MM.1S (cell line): ENCODE results near the gene ANKLE2.

ENCODE experiments used
- DNase-seq: peaks from one replicate; pipeline ENCODE4 v3.0.0-alpha.2; 2015
- H2AFZ ChIP-seq: fragments of 300-600 bp; sonication (generic); 2 replicates; pipeline ENCODE4 v1.6.0; 2016; ENCODE audit warnings: antibody characterized with exemption, low read length
- H3F3A ChIP-seq: fragments of 300-600 bp; sonication (generic); 2 replicates; pipeline ENCODE4 v1.6.1; 2016; ENCODE audit warnings: mild to moderate bottlenecking, antibody characterized with exemption, low read length, moderate library complexity, mixed read lengths; ENCODE audit not compliant: insufficient read depth
- H3K27ac ChIP-seq: fragments of 300-600 bp; sonication (generic); 2 replicates; pipeline ENCODE4 v1.5.1; 2016; ENCODE audit warnings: mild to moderate bottlenecking, low read length
- H3K27me3 ChIP-seq: fragments of 300-600 bp; sonication (generic); replicated peaks from 2 replicates; pipeline ENCODE4 v1.6.0; 2016; ENCODE audit warnings: low read length; ENCODE audit not compliant: insufficient read depth
- H3K36me3 ChIP-seq: fragments of 300-600 bp; sonication (generic); replicated peaks from 2 replicates; pipeline ENCODE4 v1.6.1; 2016; ENCODE audit warnings: mild to moderate bottlenecking, low read length, mixed read lengths; ENCODE audit not compliant: insufficient read depth
- H3K4me1 ChIP-seq: fragments of 300-600 bp; sonication (generic); 2 replicates; pipeline ENCODE4 v1.6.1; 2016; ENCODE audit warnings: low read length, mixed read lengths
- H3K4me2 ChIP-seq: fragments of 300-600 bp; sonication (generic); 2 replicates; pipeline ENCODE4 v1.6.0; 2016; ENCODE audit warnings: low read depth, low read length
- H3K4me3 ChIP-seq: fragments of 300-600 bp; sonication (generic); 2 replicates; pipeline ENCODE4 v1.5.1; 2016; ENCODE audit warnings: low read length, mixed read lengths
- H3K79me2 ChIP-seq: fragments of 300-600 bp; sonication (generic); 2 replicates; pipeline ENCODE4 v1.6.1; 2016; ENCODE audit warnings: mixed run types, low read length, mixed read lengths
- H3K9ac ChIP-seq: fragments of 300-600 bp; sonication (generic); 2 replicates; pipeline ENCODE4 v1.6.1; 2016; ENCODE audit warnings: low read length, mixed read lengths
- H3K9me2 ChIP-seq: fragments of 300-600 bp; sonication (generic); replicated peaks from 2 replicates; pipeline ENCODE4 v1.6.1; 2016; ENCODE audit warnings: mild to moderate bottlenecking, low read length, mixed read lengths; ENCODE audit not compliant: insufficient read depth
- H3K9me3 ChIP-seq: fragments of 300-600 bp; sonication (generic); replicated peaks from 2 replicates; pipeline ENCODE4 v1.6.1; 2016; ENCODE audit warnings: mild to moderate bottlenecking, low read length, mixed read lengths; ENCODE audit not compliant: insufficient read depth
- H4K20me1 ChIP-seq: fragments of 300-600 bp; sonication (generic); 2 replicates; pipeline ENCODE4 v1.6.1; 2016; ENCODE audit warnings: mild to moderate bottlenecking, low read length, moderate library complexity, mixed read lengths; ENCODE audit not compliant: insufficient read depth
- EZH2 ChIP-seq: fragments of 300-600 bp; sonication (generic); optimal IDR thresholded peaks from 2 replicates; pipeline ENCODE3; 2017; ENCODE audit warnings: low read depth, mild to moderate bottlenecking, antibody characterized with exemption, low read length, mixed read lengths
- EZH2phosphoT487 ChIP-seq: fragments of 300-600 bp; sonication (generic); IDR thresholded peaks from 2 replicates; pipeline ENCODE4 v1.6.1; 2018; ENCODE audit warnings: antibody characterized with exemption, low read length
- TF ChIP-seq, protein P1 (sequence below): fragments of 300-600 bp; sonication (generic); IDR thresholded peaks from 2 replicates; pipeline ENCODE4 v1.5.1; 2016; ENCODE audit warnings: antibody characterized with exemption, low read length, mixed read lengths

ANKLE2 gene

DNA sequence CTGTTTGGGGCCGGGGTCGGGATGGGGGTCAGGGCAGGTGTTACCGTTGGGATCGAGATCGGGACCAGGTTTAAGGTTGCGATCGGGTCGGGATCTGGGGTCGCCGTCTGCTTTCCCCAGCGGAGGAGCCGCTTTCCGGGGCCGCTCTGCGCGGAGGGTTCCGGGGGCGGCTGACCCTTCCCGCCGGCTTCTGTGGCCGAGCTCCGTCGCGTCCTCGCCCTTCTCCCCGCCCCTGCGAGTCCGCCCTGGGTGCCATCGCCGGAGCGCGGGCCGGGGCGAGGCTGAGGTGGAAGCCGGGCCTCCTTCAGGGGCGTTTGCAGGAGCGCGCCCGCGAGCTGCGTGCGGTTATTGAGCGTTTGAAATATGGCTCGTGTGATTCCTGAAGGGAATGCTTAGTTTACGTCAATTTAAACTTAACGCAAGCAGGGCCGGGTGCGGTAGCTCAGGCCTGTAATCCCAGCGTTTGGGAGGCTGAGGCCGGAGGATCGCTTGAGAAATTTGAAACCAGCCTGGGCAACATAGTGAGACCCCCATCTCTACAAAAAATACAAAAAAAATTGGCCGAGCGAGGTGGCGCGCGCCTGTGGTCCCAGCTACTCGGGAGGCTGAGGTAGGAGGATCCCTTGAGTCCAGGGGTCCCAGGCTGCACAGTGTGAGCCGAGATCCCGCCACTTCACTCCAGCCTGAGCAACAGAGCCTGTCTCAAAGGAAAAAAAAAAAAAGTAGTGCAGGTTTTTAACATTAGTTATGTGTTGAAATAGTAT is 50.4 kb downstream of the ANKLE2 start:
- Histone ChIP-seq H3K36me3 (no peaks in the 10 kb centered on the region; the same call in 1 of the 2 replicates), H3K4me3 (peak overlapping the region; percentile 75), H3F3A (no peaks in the 10 kb centered on the region), H4K20me1 (no peaks in the 10 kb centered on the region), H3K9ac (peak overlapping the region; percentile 70), H2AFZ (no peak overlapping the region), H3K4me1 (no peaks in the 10 kb centered on the region), H3K27me3 (no peaks in the 10 kb centered on the region), H3K79me2 (peaks cover 35% of the 10 kb centered on the region), H3K27ac (no peak overlapping the region), H3K4me2 (peak overlapping the region; percentile 43; the same call in 1 of the 2 replicates), H3K9me3 (no peaks in the 10 kb centered on the region), H3K9me2 (no peaks in the 10 kb centered on the region)
- DNase-seq: no peak
- TF ChIP-seq, protein P1, sequence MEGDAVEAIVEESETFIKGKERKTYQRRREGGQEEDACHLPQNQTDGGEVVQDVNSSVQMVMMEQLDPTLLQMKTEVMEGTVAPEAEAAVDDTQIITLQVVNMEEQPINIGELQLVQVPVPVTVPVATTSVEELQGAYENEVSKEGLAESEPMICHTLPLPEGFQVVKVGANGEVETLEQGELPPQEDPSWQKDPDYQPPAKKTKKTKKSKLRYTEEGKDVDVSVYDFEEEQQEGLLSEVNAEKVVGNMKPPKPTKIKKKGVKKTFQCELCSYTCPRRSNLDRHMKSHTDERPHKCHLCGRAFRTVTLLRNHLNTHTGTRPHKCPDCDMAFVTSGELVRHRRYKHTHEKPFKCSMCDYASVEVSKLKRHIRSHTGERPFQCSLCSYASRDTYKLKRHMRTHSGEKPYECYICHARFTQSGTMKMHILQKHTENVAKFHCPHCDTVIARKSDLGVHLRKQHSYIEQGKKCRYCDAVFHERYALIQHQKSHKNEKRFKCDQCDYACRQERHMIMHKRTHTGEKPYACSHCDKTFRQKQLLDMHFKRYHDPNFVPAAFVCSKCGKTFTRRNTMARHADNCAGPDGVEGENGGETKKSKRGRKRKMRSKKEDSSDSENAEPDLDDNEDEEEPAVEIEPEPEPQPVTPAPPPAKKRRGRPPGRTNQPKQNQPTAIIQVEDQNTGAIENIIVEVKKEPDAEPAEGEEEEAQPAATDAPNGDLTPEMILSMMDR: no peak
- no peak for TF ChIP-seq EZH2phosphoT487
- TF ChIP-seq EZH2: no peak

DNA sequence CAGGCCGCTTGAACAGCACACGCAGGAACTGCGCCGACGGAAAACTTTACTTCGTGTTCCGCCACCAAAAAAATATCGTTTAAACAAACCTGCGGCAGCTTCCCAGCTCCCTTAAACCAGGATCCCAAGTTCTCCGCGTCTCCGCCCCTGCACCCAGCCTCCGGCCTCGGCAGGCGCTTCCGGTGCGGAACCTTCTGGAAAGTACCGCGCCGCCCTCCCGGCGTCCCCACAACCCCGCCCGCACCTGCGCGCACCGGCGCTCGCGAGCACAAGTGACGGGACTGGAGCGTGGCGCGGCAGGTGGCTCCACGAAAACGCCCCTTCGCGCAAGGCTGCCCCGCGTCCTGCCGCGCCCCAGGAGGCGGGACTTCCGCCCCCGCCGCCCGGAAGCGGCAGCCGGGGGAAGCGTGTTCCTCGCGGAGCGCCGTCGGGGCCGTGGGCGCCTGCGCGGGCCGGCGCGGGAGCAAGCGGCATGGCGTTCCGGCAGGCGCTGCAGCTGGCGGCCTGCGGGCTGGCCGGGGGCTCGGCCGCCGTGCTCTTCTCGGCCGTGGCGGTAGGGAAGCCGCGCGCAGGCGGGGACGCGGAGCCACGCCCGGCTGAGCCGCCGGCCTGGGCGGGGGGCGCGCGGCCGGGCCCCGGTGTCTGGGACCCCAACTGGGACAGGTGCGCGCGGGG is 51.1 kb downstream of the ANKLE2 start, which contains the start of gene PGAM5:
PGAM5 (plus strand) TSS at position 438 of the 675 bp plus-strand sequence; CDS start at position 473, 35 bp downstream.
- Histone ChIP-seq H3K27me3 (no peaks in the 10 kb centered on the region), H3K79me2 (peaks cover 35% of the 10 kb centered on the region), H4K20me1 (no peaks in the 10 kb centered on the region), H3K9me2 (no peaks in the 10 kb centered on the region), H3K4me3 (peak within 1 kb of the TSS; percentile 75), H3K36me3 (no peaks in the 10 kb centered on the region; the same call in 1 of the 2 replicates), H3K9me3 (no peaks in the 10 kb centered on the region), H2AFZ (peak within 1 kb of the TSS; percentile 56), H3K4me2 (peak within 1 kb of the TSS; percentile 59; the same call in 1 of the 2 replicates), H3F3A (no peaks in the 10 kb centered on the region), H3K4me1 (no peaks in the 10 kb centered on the region), H3K27ac (peak within 1 kb of the TSS; percentile 30; the same call in 1 of the 2 replicates), H3K9ac (peak within 1 kb of the TSS; percentile 70)
- TF ChIP-seq EZH2phosphoT487 (no peak), EZH2 (no peak)
- TF ChIP-seq, protein P1: no peak
- DNase-seq: peak; percentile 77

- Histone ChIP-seq H3K36me3 (no peaks in the 10 kb centered on the region; the same call in 1 of the 2 replicates), H3K79me2 (peaks cover 35% of the 10 kb centered on the region), H2AFZ (peak overlapping the region; percentile 56), H3K4me3 (peak overlapping the region; percentile 64), H3K27ac (peak overlapping the region; percentile 30; the same call in 1 of the 2 replicates), H3K4me1 (no peaks in the 10 kb centered on the region), H3K4me2 (peak overlapping the region; percentile 59; the same call in 1 of the 2 replicates), H4K20me1 (no peaks in the 10 kb centered on the region), H3K27me3 (no peaks in the 10 kb centered on the region), H3F3A (no peaks in the 10 kb centered on the region), H3K9me3 (no peaks in the 10 kb centered on the region), H3K9ac (peak overlapping the region; percentile 30; the same call in 1 of the 2 replicates), H3K9me2 (no peaks in the 10 kb centered on the region)
- no peak for TF ChIP-seq EZH2phosphoT487
- TF ChIP-seq, protein P1: no peak
- TF ChIP-seq EZH2: no peak
- no peak for DNase-seq
Measured at GRCh38 chr12:132710043-132710404, 51.6 kb downstream of the ANKLE2 start.
